H9 (cell line): ENCODE data around the gene ITPR2. TPM values are rescaled to one million over a fixed set of nuclear protein-coding genes. Genes with fewer than 3 reads are reported as not detected.

Experiments used
- DNase-seq: peaks from one replicate; pipeline ENCODE4 v3.0.0-alpha.2; 2017
- H2AFZ ChIP-seq: one replicate; pipeline ENCODE4 v1.6.1; 2013; ENCODE audit warnings: mild to moderate bottlenecking, low read length, control low read depth, moderate library complexity
- H2AK5ac ChIP-seq: 2 replicates; pipeline ENCODE4 v1.6.1; 2013; ENCODE audit warnings: low read length, control low read depth, mixed read lengths; ENCODE audit not compliant: insufficient read length
- H2BK120ac ChIP-seq: one replicate; pipeline ENCODE4 v1.6.1; 2013; ENCODE audit warnings: low read depth, mild to moderate bottlenecking, low read length, control low read depth, inconsistent platforms; ENCODE audit not compliant: poor library complexity, severe bottlenecking
- H2BK12ac ChIP-seq: 2 replicates; pipeline ENCODE4 v1.6.1; 2013; ENCODE audit warnings: low read length, control low read depth, mixed read lengths, low read depth; ENCODE audit not compliant: insufficient read length
- H2BK15ac ChIP-seq: 2 replicates; pipeline ENCODE4 v1.6.1; 2013; ENCODE audit warnings: low read depth, low read length, control low read depth
- H2BK20ac ChIP-seq: one replicate; pipeline ENCODE4 v1.6.1; 2013; ENCODE audit warnings: low read depth, mild to moderate bottlenecking, low read length, control low read depth, inconsistent platforms; ENCODE audit not compliant: poor library complexity, severe bottlenecking
- H2BK5ac ChIP-seq: 2 replicates; pipeline ENCODE4 v1.6.1; 2013; ENCODE audit warnings: low read length, control low read depth, mixed read lengths; ENCODE audit not compliant: insufficient read length
- H3K14ac ChIP-seq: 2 replicates; pipeline ENCODE4 v1.6.1; 2013; ENCODE audit warnings: low read length, control low read depth; ENCODE audit not compliant: insufficient read depth
- H3K18ac ChIP-seq: 2 replicates; pipeline ENCODE4 v1.6.1; 2013; ENCODE audit warnings: low read depth, mild to moderate bottlenecking, mixed read lengths, low read length, control low read depth; ENCODE audit not compliant: insufficient read length
- H3K23ac ChIP-seq: 2 replicates; pipeline ENCODE4 v1.6.1; 2013; ENCODE audit warnings: low read length, control low read depth, mixed read lengths, low read depth; ENCODE audit not compliant: insufficient read length
- H3K23me2 ChIP-seq: 2 replicates; pipeline ENCODE4 v1.6.1; 2013; ENCODE audit warnings: low read depth, mild to moderate bottlenecking, mixed read lengths, low read length, control low read depth; ENCODE audit not compliant: insufficient read length, poor library complexity, severe bottlenecking
- H3K27ac ChIP-seq: 2 replicates; pipeline ENCODE4 v1.5.1; 2013; ENCODE audit warnings: low read length, control low read depth, mixed read lengths, low read depth; ENCODE audit not compliant: insufficient read length
- H3K27me3 ChIP-seq: 2 replicates; pipeline ENCODE4 v1.6.1; 2013; ENCODE audit warnings: low read length, control low read depth, inconsistent platforms; ENCODE audit not compliant: insufficient read depth
- H3K4ac ChIP-seq: 2 replicates; pipeline ENCODE4 v1.6.1; 2013; ENCODE audit warnings: low read depth, mild to moderate bottlenecking, control low read depth, inconsistent platforms, low read length, moderate library complexity
- H3K4me1 ChIP-seq: 2 replicates; pipeline ENCODE4 v1.6.1; 2013; ENCODE audit warnings: low read length, control low read depth, inconsistent platforms; ENCODE audit not compliant: insufficient read depth
- H3K4me2 ChIP-seq: 2 replicates; pipeline ENCODE4 v1.6.1; 2013; ENCODE audit warnings: low read length, control low read depth, mixed read lengths; ENCODE audit not compliant: insufficient read length, insufficient read depth
- H3K56ac ChIP-seq: 2 replicates; pipeline ENCODE4 v1.6.1; 2013; ENCODE audit warnings: low read depth, mild to moderate bottlenecking, mixed read lengths, low read length, control low read depth; ENCODE audit not compliant: insufficient read length
- H3K79me1 ChIP-seq: 2 replicates; pipeline ENCODE4 v1.6.1; 2013; ENCODE audit warnings: low read depth, mild to moderate bottlenecking, moderate library complexity, low read length, control low read depth, inconsistent platforms; ENCODE audit not compliant: insufficient read depth, poor library complexity, severe bottlenecking
- H3K79me2 ChIP-seq: 2 replicates; pipeline ENCODE4 v1.6.1; 2013; ENCODE audit warnings: low read length, control low read depth, inconsistent platforms; ENCODE audit not compliant: insufficient read depth
- H3K9ac ChIP-seq: 2 replicates; pipeline ENCODE4 v1.6.1; 2013; ENCODE audit warnings: low read length, control low read depth, mixed read lengths; ENCODE audit not compliant: insufficient read length; ENCODE audit errors: extremely low read depth
- H3K9me3 ChIP-seq: one replicate; pipeline ENCODE4 v1.6.1; 2013; ENCODE audit warnings: low read depth, low read length, inconsistent platforms; ENCODE audit not compliant: control insufficient read depth
- H3T11ph ChIP-seq: one replicate; pipeline ENCODE4 v1.6.1; 2013; ENCODE audit warnings: mild to moderate bottlenecking, low read length, control low read depth, inconsistent platforms
- H4K20me1 ChIP-seq: one replicate; pipeline ENCODE4 v1.6.1; 2013; ENCODE audit not compliant: control insufficient read depth, insufficient read length, insufficient read depth
- H4K5ac ChIP-seq: 2 replicates; pipeline ENCODE4 v1.6.1; 2013; ENCODE audit warnings: low read depth, mild to moderate bottlenecking, mixed read lengths, low read length, control low read depth; ENCODE audit not compliant: insufficient read length
- H4K8ac ChIP-seq: replicated peaks from 2 replicates; pipeline ENCODE4 v1.6.1; 2013; ENCODE audit warnings: low read length, control low read depth, mixed read lengths, low read depth; ENCODE audit not compliant: insufficient read length
- H4K91ac ChIP-seq: 2 replicates; pipeline ENCODE4 v1.6.1; 2013; ENCODE audit warnings: low read depth, mild to moderate bottlenecking, moderate library complexity, mixed read lengths, low read length, control low read depth; ENCODE audit not compliant: insufficient read length
- H3K27ac Mint-ChIP-seq, 3 experiments: 2 replicates in 2 of 3; 3 replicates in 1 of 3; pipeline ENCODE4 v1.8.0; 2020 to 2021; ENCODE audit warnings: mixed read lengths in 3 of 3, mild to moderate bottlenecking in 1 of 3, moderate library complexity in 1 of 3
- H3K27me3 Mint-ChIP-seq: 2 replicates; pipeline ENCODE4 v1.8.0; 2021; ENCODE audit warnings: low read depth, mild to moderate bottlenecking, moderate library complexity, mixed read lengths
- H3K36me3 Mint-ChIP-seq, 3 experiments: 2 replicates in 2 of 3; 3 replicates in 1 of 3; pipeline ENCODE4 v1.8.0; 2020 to 2021; ENCODE audit warnings: low read depth in 3 of 3, mixed read lengths in 3 of 3; ENCODE audit not compliant: insufficient read depth in 1 of 3
- H3K4me1 Mint-ChIP-seq, 2 experiments: 2 replicates each; pipeline ENCODE4 v1.8.0; 2020; ENCODE audit warnings: mixed read lengths in 2 of 2
- H3K4me3 Mint-ChIP-seq, 2 experiments: 2 replicates in 1 of 2; 3 replicates in 1 of 2; pipeline ENCODE4 v1.8.0; 2020 to 2021; ENCODE audit warnings: mild to moderate bottlenecking in 2 of 2, mixed read lengths in 2 of 2, moderate library complexity in 1 of 2
- H3K9me3 Mint-ChIP-seq, 2 experiments: 2 replicates in 1 of 2; 3 replicates in 1 of 2; pipeline ENCODE4 v1.8.0; 2020; ENCODE audit warnings: mild to moderate bottlenecking in 2 of 2, mixed read lengths in 2 of 2, moderate library complexity in 1 of 2
- WGBS: extraction: QIAGEN DNeasy Blood & Tissue Kit; methylation state at CpG from one replicate; pipeline ENCODE4 v1.1.7; 2013; ENCODE audit warnings: missing lambda C conversion rate, low lambda C conversion rate, mixed read lengths; ENCODE audit not compliant: insufficient read length; ENCODE audit errors: extremely low coverage; 5-methylcytosine and 5-hydroxymethylcytosine counted together
- total RNA-seq: library from RNA; stranded (reverse); gene quantifications from 2 replicates; pipeline ENCODE4 v1.2.1, GENCODE V29; 2021
- TF ChIP-seq, protein P1 (sequence below): fragments of 200-600 bp; sonication (generic); conservative IDR thresholded peaks from 3 replicates; pipeline ENCODE4 v1.8.0; 2021; ENCODE audit warnings: antibody characterized with exemption, mild to moderate bottlenecking

Gene ITPR2
- total RNA-seq, 1 experiment from 2014 or later = 14.8 TPM

DNA sequence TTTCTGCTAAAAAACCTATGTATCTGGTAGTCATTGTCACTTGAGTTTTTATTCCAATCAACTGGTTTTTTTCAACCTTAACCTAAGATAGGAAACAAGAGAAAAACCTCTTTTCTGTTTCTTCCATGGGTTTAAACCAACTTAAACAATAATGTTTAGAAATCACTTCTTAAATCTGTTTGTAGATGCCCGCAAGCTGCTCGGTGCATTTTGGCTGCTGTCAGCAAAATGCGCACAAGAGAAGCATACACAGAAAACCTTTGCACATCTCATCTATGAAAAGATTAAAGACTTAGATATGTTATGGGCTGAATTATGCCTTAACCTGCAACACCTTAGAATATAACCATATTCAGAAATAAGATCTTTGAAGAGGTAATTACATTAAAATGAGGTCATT is 299.8 kb downstream of the ITPR2 start:
- Histone ChIP-seq H3K14ac (no peak overlapping the region), H3K27ac (no peak overlapping the region), H2BK12ac (no peak overlapping the region), H3K9ac (no peak overlapping the region), H3K23ac (no peak overlapping the region), H3K79me2 (no peaks in the 10 kb centered on the region), H3K23me2 (no peaks in the 10 kb centered on the region), H2BK120ac (no peak overlapping the region), H3K9me3 (no peaks in the 10 kb centered on the region), H4K5ac (no peak overlapping the region), H2AFZ (no peak overlapping the region), H2BK20ac (no peak overlapping the region), H3K27me3 (no peaks in the 10 kb centered on the region), H3K56ac (no peak overlapping the region), H4K91ac (no peak overlapping the region), H2AK5ac (no peak overlapping the region), H3K4ac (no peak overlapping the region), H3K4me2 (no peak overlapping the region), H2BK15ac (no peak overlapping the region), H2BK5ac (no peak overlapping the region), H3K79me1 (peaks cover 2% of the 10 kb centered on the region), H3T11ph (no peak overlapping the region), H4K8ac (no peak overlapping the region), H3K18ac (no peak overlapping the region), H4K20me1 (no peaks in the 10 kb centered on the region), H3K4me1 (no peaks in the 10 kb centered on the region; the same call in 1 of the 2 replicates)
- Mint-ChIP-seq H3K27me3 (no peaks in the 10 kb centered on the region), H3K4me3 (no peak overlapping the region), H3K4me1 (peaks cover 6 to 7% of the 10 kb centered on the region in 2 experiments), H3K9me3 (no peaks in the 10 kb centered on the region), H3K36me3 (peaks cover 0 to 6% (median 0%) of the 10 kb centered on the region in 3 experiments; a peak in 2 of 7 replicates), H3K27ac (no peak overlapping the region)
- TF ChIP-seq, protein P1, sequence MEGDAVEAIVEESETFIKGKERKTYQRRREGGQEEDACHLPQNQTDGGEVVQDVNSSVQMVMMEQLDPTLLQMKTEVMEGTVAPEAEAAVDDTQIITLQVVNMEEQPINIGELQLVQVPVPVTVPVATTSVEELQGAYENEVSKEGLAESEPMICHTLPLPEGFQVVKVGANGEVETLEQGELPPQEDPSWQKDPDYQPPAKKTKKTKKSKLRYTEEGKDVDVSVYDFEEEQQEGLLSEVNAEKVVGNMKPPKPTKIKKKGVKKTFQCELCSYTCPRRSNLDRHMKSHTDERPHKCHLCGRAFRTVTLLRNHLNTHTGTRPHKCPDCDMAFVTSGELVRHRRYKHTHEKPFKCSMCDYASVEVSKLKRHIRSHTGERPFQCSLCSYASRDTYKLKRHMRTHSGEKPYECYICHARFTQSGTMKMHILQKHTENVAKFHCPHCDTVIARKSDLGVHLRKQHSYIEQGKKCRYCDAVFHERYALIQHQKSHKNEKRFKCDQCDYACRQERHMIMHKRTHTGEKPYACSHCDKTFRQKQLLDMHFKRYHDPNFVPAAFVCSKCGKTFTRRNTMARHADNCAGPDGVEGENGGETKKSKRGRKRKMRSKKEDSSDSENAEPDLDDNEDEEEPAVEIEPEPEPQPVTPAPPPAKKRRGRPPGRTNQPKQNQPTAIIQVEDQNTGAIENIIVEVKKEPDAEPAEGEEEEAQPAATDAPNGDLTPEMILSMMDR = no peak
- no peak for DNase-seq
- WGBS = no CpG with 5 or more reads among the region's 3 CpGs
